HG02970 (cell line): ENCODE measurements around the gene CARS2.

ENCODE experiments used
- ATAC-seq: cut with Tn5 transposase; IDR thresholded peaks from one replicate; pipeline ENCODE4 v1.9.1; 2021; ENCODE audit warnings: mild to moderate bottlenecking, moderate library complexity, moderate number of reproducible peaks; ENCODE audit not compliant: unreplicated experiment, low FRiP score

The CARS2 gene

DNA sequence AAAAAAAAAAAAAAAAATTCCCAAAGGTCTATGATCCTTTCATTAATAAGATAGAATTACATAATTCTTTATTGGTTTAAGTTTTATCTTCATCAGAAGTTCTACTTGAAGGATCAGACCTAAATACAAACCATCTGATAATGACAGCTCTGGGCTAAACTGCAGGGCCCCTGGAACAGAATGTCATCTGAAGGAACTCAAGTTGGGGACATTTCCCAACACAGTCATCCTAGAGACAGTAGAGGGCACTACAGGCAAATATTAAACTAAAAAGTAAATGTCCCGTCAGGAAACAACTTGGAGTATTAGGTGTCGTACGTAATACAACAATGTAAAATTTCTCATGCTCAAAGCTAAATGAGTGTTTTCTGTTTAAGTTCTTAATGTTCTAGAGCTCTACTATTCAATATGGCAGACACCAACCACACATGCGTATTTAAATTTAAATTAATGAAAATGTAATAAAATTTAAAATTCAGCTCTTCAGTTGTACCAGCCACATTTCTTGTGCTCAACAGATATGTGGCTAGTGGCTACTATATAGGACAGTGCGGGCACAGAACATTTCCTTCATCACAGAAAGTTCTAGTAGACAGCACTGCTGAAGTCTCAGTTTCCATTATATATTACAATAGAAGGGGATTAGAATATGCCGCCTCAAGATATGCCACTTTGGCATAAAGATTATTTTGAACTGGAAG is 112.3 kb downstream of the CARS2 start:
- ATAC-seq, result no peak

DNA sequence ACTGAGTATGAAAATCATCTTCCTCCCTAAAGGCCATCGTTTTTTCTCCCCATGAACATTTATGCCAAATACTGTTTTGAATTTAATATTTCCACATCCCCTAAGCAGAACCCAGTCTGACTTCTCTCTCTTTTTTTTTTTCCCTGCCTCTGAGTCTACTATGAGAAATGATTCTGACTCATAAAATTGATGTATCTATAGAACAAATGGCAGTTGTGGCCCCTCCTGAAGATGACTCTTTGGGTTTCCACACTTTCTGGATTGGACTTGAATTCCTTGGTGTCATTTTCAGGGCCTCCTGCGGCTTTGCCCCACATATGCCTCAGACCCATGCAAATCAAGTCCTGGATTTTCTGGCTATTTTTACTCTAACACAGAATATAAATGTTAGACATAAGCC is 113.3 kb downstream of the CARS2 start:
- no peak for ATAC-seq
